ENCODE data around the gene BBX.

GRCh38 chr3:107782054-107782453, 259.3 kb downstream of the BBX start:
- TF ChIP-seq YY1 (IDR thresholded peaks at IDR 0.05; ENCODE audit: low read depth) (no peak), CEBPB (IDR thresholded peaks at IDR 0.05) (no peak), FOXM1 (IDR thresholded peaks at IDR 0.05; ENCODE audit: borderline replicate concordance, low read depth) (no peak)
